ENCODE results near the gene NAGPA.

NAGPA gene

DNA sequence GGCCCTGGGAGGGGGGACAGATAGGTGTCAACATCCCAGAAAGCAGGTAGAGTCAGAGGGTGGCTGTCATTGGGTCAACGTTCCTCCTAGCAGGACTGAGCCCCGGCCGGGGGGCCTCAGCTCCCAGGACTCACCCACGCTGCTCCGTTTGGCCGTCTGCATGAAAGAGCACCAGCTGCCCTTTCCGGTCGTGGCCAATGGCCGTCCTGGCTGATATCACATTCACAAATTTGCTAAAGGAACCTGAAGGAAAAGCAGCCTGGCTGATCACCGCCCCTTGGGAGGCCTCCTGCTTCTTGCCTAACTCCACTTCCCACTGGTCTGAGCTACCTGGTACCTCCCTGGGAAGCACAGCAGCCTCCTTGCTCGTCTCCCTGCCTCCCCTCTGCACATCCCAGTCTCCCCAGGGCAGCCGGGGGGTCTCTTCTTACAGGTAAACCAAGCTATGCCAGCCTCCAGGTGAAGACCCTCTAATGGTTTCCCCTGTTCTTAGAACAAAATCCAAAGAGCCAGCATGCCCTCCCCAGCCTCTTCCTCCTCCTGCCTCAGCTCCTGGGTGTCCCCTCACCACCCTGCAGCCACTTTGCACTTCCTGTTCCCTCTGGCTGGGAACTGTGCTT, 3.4 kb downstream of the NAGPA start:
- TF ChIP-seq EP300 (IDR thresholded peaks at IDR 0.05; ENCODE audit: borderline replicate concordance), result no peak
- TF ChIP-seq, protein P1, sequence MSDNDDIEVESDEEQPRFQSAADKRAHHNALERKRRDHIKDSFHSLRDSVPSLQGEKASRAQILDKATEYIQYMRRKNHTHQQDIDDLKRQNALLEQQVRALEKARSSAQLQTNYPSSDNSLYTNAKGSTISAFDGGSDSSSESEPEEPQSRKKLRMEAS (IDR thresholded peaks at IDR 0.05), result no peak
- TF ChIP-seq, protein P2, sequence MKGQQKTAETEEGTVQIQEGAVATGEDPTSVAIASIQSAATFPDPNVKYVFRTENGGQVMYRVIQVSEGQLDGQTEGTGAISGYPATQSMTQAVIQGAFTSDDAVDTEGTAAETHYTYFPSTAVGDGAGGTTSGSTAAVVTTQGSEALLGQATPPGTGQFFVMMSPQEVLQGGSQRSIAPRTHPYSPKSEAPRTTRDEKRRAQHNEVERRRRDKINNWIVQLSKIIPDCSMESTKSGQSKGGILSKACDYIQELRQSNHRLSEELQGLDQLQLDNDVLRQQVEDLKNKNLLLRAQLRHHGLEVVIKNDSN (IDR thresholded peaks at IDR 0.05), result no peak
- no peak for TF ChIP-seq YY1 (IDR thresholded peaks at IDR 0.05; ENCODE audit: low read depth)
- TF ChIP-seq FOXM1 (IDR thresholded peaks at IDR 0.05; ENCODE audit: borderline replicate concordance, low read depth), result no peak

DNA sequence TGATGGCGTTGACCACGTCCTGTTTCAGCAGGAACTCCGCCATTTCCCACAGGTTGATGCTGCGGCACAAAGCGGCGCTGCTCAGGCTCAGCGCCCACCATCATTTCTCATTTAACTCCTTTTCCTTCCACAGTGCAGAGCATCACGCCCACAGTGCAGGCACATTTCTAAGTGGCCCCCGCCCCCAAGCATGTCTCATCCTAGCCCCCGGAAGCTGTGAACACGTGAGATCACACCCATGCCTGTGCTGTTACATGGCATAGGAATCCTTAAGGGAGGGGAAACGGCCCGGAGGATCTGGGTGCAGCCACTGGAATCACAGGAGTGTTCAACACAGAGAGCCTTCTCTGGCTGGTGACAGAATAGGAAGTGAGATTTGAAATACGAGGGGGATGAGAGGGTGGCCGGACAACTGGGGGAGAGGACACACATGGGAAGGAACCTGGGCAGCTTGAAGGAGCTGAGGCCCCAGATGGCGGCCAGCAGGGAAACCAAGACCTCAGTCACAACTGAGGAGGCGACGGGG, 4.7 kb downstream of the NAGPA start:
- TF ChIP-seq, protein P3, sequence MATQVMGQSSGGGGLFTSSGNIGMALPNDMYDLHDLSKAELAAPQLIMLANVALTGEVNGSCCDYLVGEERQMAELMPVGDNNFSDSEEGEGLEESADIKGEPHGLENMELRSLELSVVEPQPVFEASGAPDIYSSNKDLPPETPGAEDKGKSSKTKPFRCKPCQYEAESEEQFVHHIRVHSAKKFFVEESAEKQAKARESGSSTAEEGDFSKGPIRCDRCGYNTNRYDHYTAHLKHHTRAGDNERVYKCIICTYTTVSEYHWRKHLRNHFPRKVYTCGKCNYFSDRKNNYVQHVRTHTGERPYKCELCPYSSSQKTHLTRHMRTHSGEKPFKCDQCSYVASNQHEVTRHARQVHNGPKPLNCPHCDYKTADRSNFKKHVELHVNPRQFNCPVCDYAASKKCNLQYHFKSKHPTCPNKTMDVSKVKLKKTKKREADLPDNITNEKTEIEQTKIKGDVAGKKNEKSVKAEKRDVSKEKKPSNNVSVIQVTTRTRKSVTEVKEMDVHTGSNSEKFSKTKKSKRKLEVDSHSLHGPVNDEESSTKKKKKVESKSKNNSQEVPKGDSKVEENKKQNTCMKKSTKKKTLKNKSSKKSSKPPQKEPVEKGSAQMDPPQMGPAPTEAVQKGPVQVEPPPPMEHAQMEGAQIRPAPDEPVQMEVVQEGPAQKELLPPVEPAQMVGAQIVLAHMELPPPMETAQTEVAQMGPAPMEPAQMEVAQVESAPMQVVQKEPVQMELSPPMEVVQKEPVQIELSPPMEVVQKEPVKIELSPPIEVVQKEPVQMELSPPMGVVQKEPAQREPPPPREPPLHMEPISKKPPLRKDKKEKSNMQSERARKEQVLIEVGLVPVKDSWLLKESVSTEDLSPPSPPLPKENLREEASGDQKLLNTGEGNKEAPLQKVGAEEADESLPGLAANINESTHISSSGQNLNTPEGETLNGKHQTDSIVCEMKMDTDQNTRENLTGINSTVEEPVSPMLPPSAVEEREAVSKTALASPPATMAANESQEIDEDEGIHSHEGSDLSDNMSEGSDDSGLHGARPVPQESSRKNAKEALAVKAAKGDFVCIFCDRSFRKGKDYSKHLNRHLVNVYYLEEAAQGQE (IDR thresholded peaks at IDR 0.05; ENCODE audit: low read depth), result no peak
- TF ChIP-seq RAD21 (IDR thresholded peaks at IDR 0.05; ENCODE audit: low read depth), result no peak
- no peak for TF ChIP-seq NFIC (IDR thresholded peaks at IDR 0.05)
- TF ChIP-seq FOXM1 (IDR thresholded peaks at IDR 0.05; ENCODE audit: borderline replicate concordance, low read depth), result no peak
- no peak for TF ChIP-seq CREB1 (IDR thresholded peaks at IDR 0.05; ENCODE audit: low read depth)
- TF ChIP-seq, protein P1 (IDR thresholded peaks at IDR 0.05), result no peak
- no peak for TF ChIP-seq TCF12 (IDR thresholded peaks at IDR 0.05; ENCODE audit: low read depth)
- no peak for TF ChIP-seq YY1 (IDR thresholded peaks at IDR 0.05; ENCODE audit: low read depth)
- no peak for TF ChIP-seq TAF1 (IDR thresholded peaks at IDR 0.05; ENCODE audit: low read depth)
- TF ChIP-seq EGR1 (IDR thresholded peaks at IDR 0.05), result no peak
- TF ChIP-seq, protein P2 (IDR thresholded peaks at IDR 0.05), result no peak

DNA sequence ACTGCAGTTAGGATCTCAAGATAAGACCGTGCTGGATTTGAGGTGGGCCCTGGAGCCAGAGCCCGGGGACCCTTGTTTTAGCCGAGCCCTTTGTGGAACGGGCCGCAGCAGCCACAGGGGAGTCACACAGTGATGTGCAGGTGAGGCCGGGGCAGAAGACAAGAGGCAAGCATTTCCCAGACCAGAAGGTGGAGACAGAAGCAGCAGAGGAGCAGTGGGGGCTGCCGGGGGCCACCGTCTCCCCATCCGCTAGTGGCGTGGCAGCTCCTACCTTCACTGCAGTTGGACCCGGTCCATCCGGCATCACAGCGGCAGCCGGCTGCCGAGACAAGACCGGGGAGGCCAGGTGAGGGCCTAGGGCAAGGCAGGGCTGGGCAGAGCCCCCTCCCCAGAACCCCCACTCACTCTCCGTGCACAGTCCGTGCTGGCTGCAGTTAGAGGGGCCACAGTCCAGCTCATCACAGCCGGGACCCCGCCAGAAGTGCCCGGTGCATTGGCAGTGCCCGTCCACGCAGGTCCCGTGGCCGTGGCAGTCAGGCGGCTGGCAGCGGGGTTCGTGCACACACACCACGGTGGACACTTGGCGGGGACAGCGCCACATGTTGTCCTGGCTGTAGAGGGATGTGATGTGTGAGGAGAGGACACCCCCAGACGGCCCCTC, 6.0 kb downstream of the NAGPA start:
- TF ChIP-seq ZBTB7A (IDR thresholded peaks at IDR 0.05; ENCODE audit: low read depth) (no peak), RAD21 (IDR thresholded peaks at IDR 0.05; ENCODE audit: low read depth) (no peak)
- TF ChIP-seq, protein P2 (IDR thresholded peaks at IDR 0.05), result no peak

DNA sequence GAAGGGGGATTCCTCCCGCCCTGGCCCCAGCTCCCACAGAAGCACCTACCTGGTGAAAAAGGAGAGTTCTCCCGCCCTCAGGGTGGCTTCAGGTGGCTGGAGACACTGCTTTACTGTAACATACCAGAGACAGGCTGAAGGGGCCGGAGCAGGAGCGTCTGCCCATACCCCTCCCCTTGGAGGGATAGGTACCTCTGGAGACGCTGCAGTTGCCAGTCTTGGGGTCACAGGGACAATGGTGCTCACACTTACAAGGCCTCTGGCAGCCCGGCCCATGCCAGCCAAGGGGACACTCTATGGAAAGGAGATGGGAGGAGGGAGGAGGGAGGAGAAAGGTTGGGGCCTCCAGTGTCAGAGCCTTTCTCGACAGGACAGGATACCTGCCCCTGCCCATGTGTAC, 6.6 kb downstream of the NAGPA start:
- TF ChIP-seq YY1 (IDR thresholded peaks at IDR 0.05; ENCODE audit: low read depth) (no peak), FOXM1 (IDR thresholded peaks at IDR 0.05; ENCODE audit: borderline replicate concordance, low read depth) (no peak), NFIC (IDR thresholded peaks at IDR 0.05) (no peak), EP300 (IDR thresholded peaks at IDR 0.05; ENCODE audit: borderline replicate concordance) (no peak), TEAD4 (IDR thresholded peaks at IDR 0.05) (no peak), TAF1 (IDR thresholded peaks at IDR 0.05; ENCODE audit: low read depth) (no peak), CREB1 (IDR thresholded peaks at IDR 0.05; ENCODE audit: low read depth) (no peak), RAD21 (IDR thresholded peaks at IDR 0.05; ENCODE audit: low read depth) (no peak), ZBTB7A (IDR thresholded peaks at IDR 0.05; ENCODE audit: low read depth) (no peak), EGR1 (IDR thresholded peaks at IDR 0.05) (no peak), CEBPB (IDR thresholded peaks at IDR 0.05) (no peak)
- TF ChIP-seq, protein P3 (IDR thresholded peaks at IDR 0.05; ENCODE audit: low read depth), result no peak
- TF ChIP-seq, protein P2 (IDR thresholded peaks at IDR 0.05), result no peak
- TF ChIP-seq, protein P1 (IDR thresholded peaks at IDR 0.05), result no peak

DNA sequence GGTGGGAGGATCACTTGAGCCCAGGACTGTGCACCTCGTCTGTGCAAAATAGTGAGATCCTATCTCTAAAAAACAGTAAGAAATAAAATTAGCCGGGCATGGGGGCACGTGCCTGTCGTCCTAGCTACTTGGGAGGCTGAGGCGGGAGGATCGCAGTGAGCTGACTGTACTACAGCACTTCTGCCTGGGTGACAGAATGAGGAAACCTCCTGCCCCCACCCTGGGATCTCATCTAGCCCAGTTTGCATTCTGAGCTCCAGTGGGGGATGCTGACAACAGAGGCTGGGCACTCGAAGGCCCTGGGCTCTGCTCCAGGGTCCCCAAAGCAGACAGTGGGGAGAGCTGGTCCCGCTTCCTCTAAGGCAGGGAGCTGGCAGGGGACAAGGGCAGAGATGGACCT, 7.1 kb downstream of the NAGPA start:
- TF ChIP-seq, protein P3 (IDR thresholded peaks at IDR 0.05; ENCODE audit: low read depth), result no peak
- TF ChIP-seq ZBTB7A (IDR thresholded peaks at IDR 0.05; ENCODE audit: low read depth) (no peak), FOXM1 (IDR thresholded peaks at IDR 0.05; ENCODE audit: borderline replicate concordance, low read depth) (no peak), RAD21 (IDR thresholded peaks at IDR 0.05; ENCODE audit: low read depth) (no peak), TEAD4 (IDR thresholded peaks at IDR 0.05) (no peak), TAF1 (IDR thresholded peaks at IDR 0.05; ENCODE audit: low read depth) (no peak), YY1 (IDR thresholded peaks at IDR 0.05; ENCODE audit: low read depth) (no peak), NFIC (IDR thresholded peaks at IDR 0.05) (no peak), EGR1 (IDR thresholded peaks at IDR 0.05) (no peak), CREB1 (IDR thresholded peaks at IDR 0.05; ENCODE audit: low read depth) (no peak), CEBPB (IDR thresholded peaks at IDR 0.05) (no peak), EP300 (IDR thresholded peaks at IDR 0.05; ENCODE audit: borderline replicate concordance) (no peak)
- TF ChIP-seq, protein P2 (IDR thresholded peaks at IDR 0.05), result no peak

All from Ishikawa (cell line).